Loucy (cell line): Measurements from ENCODE around the gene PIP4P1.
A peak's percentile ranks its signal among the peaks of the same experiment; 100 is the strongest.

ENCODE experiments used
- H2AFZ ChIP-seq: fragments of 200-600 bp; sonication (generic); 2 replicates; pipeline ENCODE4 v1.6.0; 2016; ENCODE audit warnings: antibody characterized with exemption, mild to moderate bottlenecking, low read length, moderate library complexity
- H3F3A ChIP-seq: fragments of 200-600 bp; 2 replicates; pipeline ENCODE4 v1.6.0; 2016; ENCODE audit warnings: antibody characterized with exemption, low read depth, mild to moderate bottlenecking
- H3K27me3 ChIP-seq: fragments of 200-600 bp; sonication (generic); 2 replicates; pipeline ENCODE4 v1.6.1; 2014; ENCODE audit warnings: low read length, mild to moderate bottlenecking; ENCODE audit not compliant: insufficient read depth, poor library complexity, severe bottlenecking
- H3K36me3 ChIP-seq: fragments of 200-600 bp; sonication (generic); 2 replicates; pipeline ENCODE4 v1.6.1; 2016; ENCODE audit warnings: low read length; ENCODE audit not compliant: insufficient read depth
- H3K4me1 ChIP-seq: fragments of 200-600 bp; sonication (generic); 2 replicates; pipeline ENCODE4 v1.5.1; 2014; ENCODE audit warnings: low read length, mild to moderate bottlenecking; ENCODE audit not compliant: insufficient read depth, poor library complexity, severe bottlenecking
- H3K4me2 ChIP-seq: fragments of 200-600 bp; sonication (generic); 2 replicates; pipeline ENCODE4 v1.6.0; 2014; ENCODE audit warnings: antibody characterized with exemption, low read length, low read depth, mild to moderate bottlenecking; ENCODE audit not compliant: poor library complexity, severe bottlenecking
- H3K4me3 ChIP-seq: fragments of 200-600 bp; sonication (generic); 2 replicates; pipeline ENCODE4 v1.5.1; 2014; ENCODE audit warnings: low read length, mild to moderate bottlenecking, mixed read lengths; ENCODE audit not compliant: poor library complexity, severe bottlenecking
- H3K79me2 ChIP-seq: fragments of 200-600 bp; sonication (generic); 2 replicates; pipeline ENCODE4 v1.6.1; 2014; ENCODE audit warnings: low read length; ENCODE audit not compliant: insufficient read depth
- H3K9ac ChIP-seq: fragments of 200-600 bp; sonication (generic); 2 replicates; pipeline ENCODE4 v1.6.0; 2014; ENCODE audit warnings: mild to moderate bottlenecking, low read depth, low read length, moderate library complexity; ENCODE audit not compliant: poor library complexity, severe bottlenecking
- H3K9me2 ChIP-seq: fragments of 200-600 bp; sonication (generic); replicated peaks from 2 replicates; pipeline ENCODE4 v1.6.1; 2016; ENCODE audit warnings: low read depth, low read length, mixed read lengths
- H3K9me3 ChIP-seq: fragments of 200-600 bp; sonication (generic); 2 replicates; pipeline ENCODE4 v1.6.1; 2014; ENCODE audit warnings: mild to moderate bottlenecking, antibody characterized with exemption, low read length, low read depth; ENCODE audit not compliant: insufficient read depth
- H4K20me1 ChIP-seq: fragments of 200-600 bp; sonication (generic); 2 replicates; pipeline ENCODE4 v1.6.0; 2014; ENCODE audit warnings: antibody characterized with exemption, low read length, mild to moderate bottlenecking; ENCODE audit not compliant: insufficient read depth, poor library complexity, severe bottlenecking
- EZH2phosphoT487 ChIP-seq: fragments of 200-600 bp; IDR thresholded peaks from 2 replicates; pipeline ENCODE4 v1.6.1; 2018; ENCODE audit warnings: antibody characterized with exemption, mild to moderate bottlenecking, moderate library complexity, borderline replicate concordance
- TF ChIP-seq, protein P1 (sequence below): fragments of 200-600 bp; sonication (generic); conservative IDR thresholded peaks from 2 replicates; pipeline ENCODE4 v1.5.1; 2014; ENCODE audit warnings: mild to moderate bottlenecking, antibody characterized with exemption, low read length

PIP4P1 gene

DNA sequence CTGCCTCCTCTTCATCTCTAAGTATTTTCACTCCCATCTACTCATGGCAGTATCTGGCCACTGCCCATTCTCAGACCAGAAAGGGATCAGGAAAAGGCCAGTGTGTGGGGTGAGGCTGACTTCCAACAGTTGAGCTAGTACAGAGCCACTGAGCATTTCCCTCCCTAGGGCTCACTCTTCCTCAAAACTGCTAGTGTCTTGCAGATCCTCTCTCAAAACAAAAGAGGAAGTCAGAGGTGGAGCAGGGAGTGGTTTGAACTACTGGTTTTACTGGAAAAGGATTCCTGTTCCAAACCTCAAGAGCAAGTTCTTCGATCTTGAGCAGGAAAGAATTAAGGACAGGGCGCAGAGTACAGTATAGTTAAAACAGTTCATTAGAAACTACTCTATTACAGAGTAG lies 32.4 kb upstream of the PIP4P1 start:
- Histone ChIP-seq H3K27me3 (no peaks in the 10 kb centered on the region), H3K79me2 (no peaks in the 10 kb centered on the region), H3K9me2 (no peaks in the 10 kb centered on the region), H4K20me1 (no peaks in the 10 kb centered on the region), H3K4me1 (peaks cover 52% of the 10 kb centered on the region), H3K4me2 (no peak overlapping the region), H2AFZ (peak overlapping the region; percentile 87), H3F3A (peaks cover 3% of the 10 kb centered on the region; the same call in 1 of the 2 replicates), H3K4me3 (no peak overlapping the region), H3K36me3 (no peaks in the 10 kb centered on the region), H3K9ac (no peak overlapping the region), H3K9me3 (no peaks in the 10 kb centered on the region)
- TF ChIP-seq EZH2phosphoT487 = no peak
- TF ChIP-seq, protein P1, sequence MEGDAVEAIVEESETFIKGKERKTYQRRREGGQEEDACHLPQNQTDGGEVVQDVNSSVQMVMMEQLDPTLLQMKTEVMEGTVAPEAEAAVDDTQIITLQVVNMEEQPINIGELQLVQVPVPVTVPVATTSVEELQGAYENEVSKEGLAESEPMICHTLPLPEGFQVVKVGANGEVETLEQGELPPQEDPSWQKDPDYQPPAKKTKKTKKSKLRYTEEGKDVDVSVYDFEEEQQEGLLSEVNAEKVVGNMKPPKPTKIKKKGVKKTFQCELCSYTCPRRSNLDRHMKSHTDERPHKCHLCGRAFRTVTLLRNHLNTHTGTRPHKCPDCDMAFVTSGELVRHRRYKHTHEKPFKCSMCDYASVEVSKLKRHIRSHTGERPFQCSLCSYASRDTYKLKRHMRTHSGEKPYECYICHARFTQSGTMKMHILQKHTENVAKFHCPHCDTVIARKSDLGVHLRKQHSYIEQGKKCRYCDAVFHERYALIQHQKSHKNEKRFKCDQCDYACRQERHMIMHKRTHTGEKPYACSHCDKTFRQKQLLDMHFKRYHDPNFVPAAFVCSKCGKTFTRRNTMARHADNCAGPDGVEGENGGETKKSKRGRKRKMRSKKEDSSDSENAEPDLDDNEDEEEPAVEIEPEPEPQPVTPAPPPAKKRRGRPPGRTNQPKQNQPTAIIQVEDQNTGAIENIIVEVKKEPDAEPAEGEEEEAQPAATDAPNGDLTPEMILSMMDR = no peak

DNA sequence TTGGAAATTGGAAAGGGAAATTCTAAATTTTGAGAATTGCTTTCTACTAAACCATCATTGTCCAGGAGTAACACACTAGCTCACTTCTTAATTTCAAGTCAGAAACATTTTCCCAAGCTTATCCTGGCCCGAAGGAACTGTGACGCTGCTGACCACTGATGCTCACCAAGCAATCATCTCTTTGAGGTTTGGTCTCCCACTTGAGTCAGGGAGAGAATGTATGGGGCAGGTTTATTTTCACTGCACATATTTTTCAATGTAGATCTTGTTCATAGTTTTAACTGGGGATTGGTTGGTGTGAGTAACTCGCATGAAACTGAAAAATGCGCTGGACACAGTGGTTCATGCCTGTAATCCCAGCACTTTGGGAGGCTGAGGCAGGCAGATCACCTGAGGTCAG lies 31.3 kb upstream of the PIP4P1 start:
- Histone ChIP-seq H3K9ac (no peak overlapping the region), H3K9me3 (no peaks in the 10 kb centered on the region), H3K4me2 (no peak overlapping the region), H3K4me1 (peaks cover 52% of the 10 kb centered on the region), H3K9me2 (no peaks in the 10 kb centered on the region), H2AFZ (no peak overlapping the region), H3K36me3 (no peaks in the 10 kb centered on the region), H3K79me2 (no peaks in the 10 kb centered on the region), H4K20me1 (no peaks in the 10 kb centered on the region), H3F3A (no peaks in the 10 kb centered on the region), H3K27me3 (no peaks in the 10 kb centered on the region), H3K4me3 (no peak overlapping the region)
- no peak for TF ChIP-seq EZH2phosphoT487
- TF ChIP-seq, protein P1 = no peak

DNA sequence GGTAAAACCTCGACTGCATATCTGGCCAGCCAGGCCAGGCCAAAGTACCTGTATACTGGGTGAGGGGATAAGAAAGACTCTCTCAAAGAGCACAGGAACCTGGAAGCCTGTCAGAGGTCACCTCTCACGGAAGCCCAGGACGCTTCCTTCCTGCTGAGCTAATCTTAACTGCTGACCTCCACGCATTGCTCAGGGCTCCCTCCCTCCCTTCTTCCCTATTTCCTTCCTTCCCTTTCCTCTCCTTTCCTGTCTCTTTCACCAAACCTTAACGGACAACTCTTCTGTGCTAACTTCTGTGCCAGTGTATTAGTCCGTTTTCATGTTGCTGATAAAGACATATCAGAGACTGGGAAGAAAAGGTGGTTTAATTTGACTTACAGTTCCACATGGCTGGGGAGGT lies 29.3 kb upstream of the PIP4P1 start:
- Histone ChIP-seq H3K4me3 (no peak overlapping the region), H4K20me1 (no peaks in the 10 kb centered on the region)

More for the DNA sequence above, 29.3 kb upstream of the PIP4P1 start:
- Histone ChIP-seq H3K4me2 (peak overlapping the region; percentile 53), H3F3A (no peaks in the 10 kb centered on the region), H3K27me3 (no peaks in the 10 kb centered on the region), H3K9me3 (no peaks in the 10 kb centered on the region), H2AFZ (no peak overlapping the region), H3K36me3 (no peaks in the 10 kb centered on the region), H3K9me2 (no peaks in the 10 kb centered on the region), H3K4me1 (peaks cover 62% of the 10 kb centered on the region), H3K79me2 (no peaks in the 10 kb centered on the region), H3K9ac (peak overlapping the region; percentile 58)
- TF ChIP-seq EZH2phosphoT487 = no peak
